ENCODE results near the gene CHN1.

The CHN1 gene

DNA sequence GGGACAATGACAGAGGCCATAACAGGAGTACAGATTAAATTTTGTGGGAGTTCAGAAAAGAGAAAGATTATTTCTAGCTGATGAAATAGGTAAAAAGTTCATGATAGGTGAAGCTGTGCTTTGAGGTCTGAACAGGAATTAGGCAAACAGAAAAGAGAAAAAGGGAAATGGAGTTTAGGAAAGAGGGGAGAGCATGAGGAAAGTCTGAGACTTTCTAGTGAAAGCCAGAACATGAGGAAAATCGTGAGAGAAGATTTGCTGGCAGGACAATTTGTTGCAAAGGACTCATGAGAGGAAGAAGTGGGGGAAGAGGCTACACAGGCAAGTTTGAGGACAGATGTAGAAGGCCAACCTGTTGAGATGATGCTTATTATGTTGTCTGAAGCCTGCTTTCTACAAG lies 6.3 kb upstream of the CHN1 start:
- TF ChIP-seq, protein P1, sequence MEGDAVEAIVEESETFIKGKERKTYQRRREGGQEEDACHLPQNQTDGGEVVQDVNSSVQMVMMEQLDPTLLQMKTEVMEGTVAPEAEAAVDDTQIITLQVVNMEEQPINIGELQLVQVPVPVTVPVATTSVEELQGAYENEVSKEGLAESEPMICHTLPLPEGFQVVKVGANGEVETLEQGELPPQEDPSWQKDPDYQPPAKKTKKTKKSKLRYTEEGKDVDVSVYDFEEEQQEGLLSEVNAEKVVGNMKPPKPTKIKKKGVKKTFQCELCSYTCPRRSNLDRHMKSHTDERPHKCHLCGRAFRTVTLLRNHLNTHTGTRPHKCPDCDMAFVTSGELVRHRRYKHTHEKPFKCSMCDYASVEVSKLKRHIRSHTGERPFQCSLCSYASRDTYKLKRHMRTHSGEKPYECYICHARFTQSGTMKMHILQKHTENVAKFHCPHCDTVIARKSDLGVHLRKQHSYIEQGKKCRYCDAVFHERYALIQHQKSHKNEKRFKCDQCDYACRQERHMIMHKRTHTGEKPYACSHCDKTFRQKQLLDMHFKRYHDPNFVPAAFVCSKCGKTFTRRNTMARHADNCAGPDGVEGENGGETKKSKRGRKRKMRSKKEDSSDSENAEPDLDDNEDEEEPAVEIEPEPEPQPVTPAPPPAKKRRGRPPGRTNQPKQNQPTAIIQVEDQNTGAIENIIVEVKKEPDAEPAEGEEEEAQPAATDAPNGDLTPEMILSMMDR (IDR thresholded peaks at IDR 0.05; ENCODE audit: low read depth, low read length, missing control alignments): no peak
- H3K4me3 ChIP-seq (ENCODE audit: low read depth, low read length): no peak overlapping the region
- no peak for DNase-seq (ENCODE audit: low read depth)

DNA sequence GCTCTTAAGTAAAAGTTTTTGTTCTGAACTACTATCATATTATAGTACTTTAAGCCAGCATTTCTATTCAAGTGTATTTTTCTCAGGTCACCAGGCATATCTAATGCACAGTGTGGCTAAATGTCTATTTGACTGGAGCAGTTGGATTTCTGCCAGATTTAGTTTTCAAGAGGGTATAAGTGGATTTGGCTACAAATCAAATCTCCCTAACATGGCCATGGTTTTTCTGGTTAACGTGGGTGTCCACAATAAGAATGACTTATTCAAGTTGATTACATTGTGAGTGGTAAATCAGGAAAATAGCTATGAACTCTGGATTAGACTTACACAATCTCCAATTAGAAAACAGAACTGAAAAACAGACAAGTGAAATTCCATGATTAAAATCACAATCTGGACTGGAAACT lies 5.7 kb upstream of the CHN1 start:
- no peak overlapping the region for H3K4me3 ChIP-seq (ENCODE audit: low read depth, low read length)
- TF ChIP-seq, protein P1 (IDR thresholded peaks at IDR 0.05; ENCODE audit: low read depth, low read length, missing control alignments): no peak
- no peak for DNase-seq (ENCODE audit: low read depth)

DNA sequence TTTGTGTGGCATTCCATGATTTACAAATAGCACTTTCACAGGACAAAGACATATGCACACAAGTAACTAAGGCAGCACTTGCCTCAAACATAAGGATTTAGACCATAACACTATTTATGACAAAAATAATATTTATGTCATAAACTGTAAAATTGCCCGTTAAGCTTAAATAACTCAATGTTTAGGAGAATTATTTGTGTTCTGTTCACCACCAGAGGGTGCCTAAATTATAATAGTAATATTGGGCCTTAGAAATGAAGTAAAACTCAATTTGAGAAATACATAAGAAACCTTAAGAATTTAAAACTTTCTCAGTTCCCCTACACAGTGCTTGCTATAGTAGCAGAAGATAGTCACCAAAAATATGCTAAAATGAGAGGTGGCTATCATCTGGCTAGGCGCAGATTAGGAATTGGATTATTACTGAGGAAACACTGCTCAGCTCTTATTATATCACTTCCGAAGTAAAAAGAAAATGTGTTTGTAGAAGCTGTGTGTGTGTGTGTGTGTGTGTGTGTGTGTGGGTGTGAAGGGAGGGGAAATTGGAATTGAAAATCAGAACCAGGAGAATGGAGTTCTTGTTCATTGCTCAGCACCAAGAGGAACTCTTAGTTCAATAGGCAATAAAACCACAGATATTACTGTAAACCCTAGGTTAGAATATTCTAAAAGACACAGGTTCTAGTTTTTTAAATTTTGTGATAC lies 4.9 kb upstream of the CHN1 start:
- DNase-seq (ENCODE audit: low read depth): no peak
- TF ChIP-seq, protein P1 (IDR thresholded peaks at IDR 0.05; ENCODE audit: low read depth, low read length, missing control alignments): no peak

DNA sequence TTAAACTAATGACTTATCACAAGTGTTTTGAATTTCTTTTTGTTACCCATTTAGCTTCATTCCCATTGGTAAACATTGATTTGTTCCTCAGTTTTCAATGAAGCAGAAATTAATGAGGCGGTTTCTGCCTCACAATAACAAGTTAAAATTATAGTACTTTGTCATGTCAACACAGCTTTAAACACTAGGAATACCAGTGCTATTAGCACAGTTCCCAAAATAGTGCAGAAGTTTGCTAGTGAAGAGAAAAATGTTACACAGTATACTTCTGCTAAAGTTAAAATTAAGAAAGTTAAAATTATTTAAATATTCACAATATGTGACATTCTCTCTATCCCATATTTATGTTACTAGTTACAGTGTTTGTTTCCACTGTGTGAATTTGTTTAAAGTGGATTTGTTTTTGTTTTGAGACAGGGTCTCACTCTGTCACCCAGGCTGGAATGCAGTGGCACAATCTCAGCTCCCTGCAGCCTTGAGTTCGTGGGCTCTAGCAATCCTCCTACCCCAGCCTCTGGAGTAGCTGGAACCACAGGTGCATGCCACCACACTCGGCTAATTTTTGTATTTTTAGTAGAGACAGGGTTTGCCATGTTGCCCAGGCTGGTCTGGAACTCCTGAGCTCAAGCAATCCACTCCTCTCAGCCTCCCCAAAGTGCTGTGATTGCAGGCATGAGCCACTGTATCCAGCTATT lies 3.8 kb upstream of the CHN1 start:
- no peak for DNase-seq (ENCODE audit: low read depth)
- TF ChIP-seq, protein P1 (IDR thresholded peaks at IDR 0.05; ENCODE audit: low read depth, low read length, missing control alignments): no peak
- H3K4me3 ChIP-seq (ENCODE audit: low read depth, low read length): no peak overlapping the region

More for the DNA sequence above, 4.9 kb upstream of the CHN1 start:
- no peak overlapping the region for H3K4me3 ChIP-seq (ENCODE audit: low read depth, low read length)

GRCh38 chr2:175008009-175008408 lies 2.8 kb upstream of the CHN1 start:
- TF ChIP-seq, protein P1 (IDR thresholded peaks at IDR 0.05; ENCODE audit: low read depth, low read length, missing control alignments): no peak
- H3K4me3 ChIP-seq (ENCODE audit: low read depth, low read length): no peak overlapping the region
- no peak for DNase-seq (ENCODE audit: low read depth)

DNA sequence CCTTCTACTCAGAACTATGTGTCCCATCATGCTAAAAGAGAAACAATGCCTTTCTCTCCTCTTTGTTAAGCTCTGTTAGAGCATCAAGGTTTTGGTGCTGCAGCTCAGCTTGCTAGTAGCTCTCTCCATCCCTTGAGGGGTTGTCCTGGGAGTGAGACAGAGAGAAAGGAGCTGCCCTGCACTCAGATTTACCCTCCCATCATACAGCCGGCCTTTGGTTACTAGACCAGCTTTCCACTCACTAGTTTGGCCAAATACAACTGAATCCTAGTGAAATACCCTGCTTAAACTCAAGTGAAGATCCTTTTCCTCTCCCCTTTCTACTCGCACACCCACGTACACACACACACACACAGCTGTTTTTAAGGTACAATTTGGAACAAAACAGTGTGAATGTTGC lies 2.3 kb upstream of the CHN1 start:
- DNase-seq (ENCODE audit: low read depth): no peak
- H3K4me3 ChIP-seq (ENCODE audit: low read depth, low read length): no peak overlapping the region
- TF ChIP-seq, protein P1 (IDR thresholded peaks at IDR 0.05; ENCODE audit: low read depth, low read length, missing control alignments): no peak
